Loucy (cell line): ENCODE data around the gene DNAJB13.

Experiments used
- EZH2phosphoT487 ChIP-seq: fragments of 200-600 bp; IDR thresholded peaks from 2 replicates; pipeline ENCODE4 v1.6.1; 2018; ENCODE audit warnings: antibody characterized with exemption, mild to moderate bottlenecking, moderate library complexity, borderline replicate concordance
- TF ChIP-seq, protein P1 (sequence below): fragments of 200-600 bp; sonication (generic); conservative IDR thresholded peaks from 2 replicates; pipeline ENCODE4 v1.5.1; 2014; ENCODE audit warnings: mild to moderate bottlenecking, antibody characterized with exemption, low read length

DNA sequence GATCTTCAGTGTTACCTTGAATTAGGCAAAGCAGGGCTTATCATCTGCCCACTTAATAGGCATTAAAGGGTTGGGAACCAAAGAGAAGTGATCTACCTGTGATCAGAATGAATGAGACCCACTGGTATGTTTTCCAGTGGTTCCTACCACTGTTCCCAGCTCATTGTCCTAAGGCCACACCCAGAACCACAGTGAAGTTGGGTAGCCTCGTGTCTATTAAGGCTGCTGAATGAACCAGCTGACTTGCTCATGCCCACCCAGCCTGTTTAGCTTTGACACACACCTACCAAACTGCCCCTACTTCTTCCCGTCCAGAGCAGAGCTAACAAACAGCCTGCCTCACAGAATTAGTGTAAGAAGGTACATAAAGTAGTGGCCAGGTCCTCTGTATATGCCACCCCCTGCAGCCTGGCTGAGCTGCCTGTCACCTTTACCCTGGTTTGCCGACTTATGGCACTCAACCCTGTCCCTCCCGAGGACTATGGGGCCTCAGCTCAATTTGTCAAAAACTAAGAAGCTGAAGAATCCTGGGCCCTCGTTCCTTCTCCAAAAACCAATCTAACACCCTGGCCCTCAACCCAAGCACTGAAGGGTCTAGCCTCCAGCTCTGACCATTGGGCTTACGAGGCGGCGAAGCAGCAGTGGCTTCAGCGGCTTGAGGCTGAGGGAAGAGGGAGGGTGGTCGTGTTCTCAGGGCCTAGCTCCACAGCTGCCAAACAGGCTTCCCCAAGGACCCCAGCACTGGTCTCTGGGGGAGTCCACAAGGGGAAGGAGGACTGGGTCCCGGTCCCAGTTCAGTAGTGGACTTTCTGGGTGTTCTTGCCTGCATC lies 22.0 kb downstream of the DNAJB13 start:
- no peak for TF ChIP-seq EZH2phosphoT487
- TF ChIP-seq, protein P1, sequence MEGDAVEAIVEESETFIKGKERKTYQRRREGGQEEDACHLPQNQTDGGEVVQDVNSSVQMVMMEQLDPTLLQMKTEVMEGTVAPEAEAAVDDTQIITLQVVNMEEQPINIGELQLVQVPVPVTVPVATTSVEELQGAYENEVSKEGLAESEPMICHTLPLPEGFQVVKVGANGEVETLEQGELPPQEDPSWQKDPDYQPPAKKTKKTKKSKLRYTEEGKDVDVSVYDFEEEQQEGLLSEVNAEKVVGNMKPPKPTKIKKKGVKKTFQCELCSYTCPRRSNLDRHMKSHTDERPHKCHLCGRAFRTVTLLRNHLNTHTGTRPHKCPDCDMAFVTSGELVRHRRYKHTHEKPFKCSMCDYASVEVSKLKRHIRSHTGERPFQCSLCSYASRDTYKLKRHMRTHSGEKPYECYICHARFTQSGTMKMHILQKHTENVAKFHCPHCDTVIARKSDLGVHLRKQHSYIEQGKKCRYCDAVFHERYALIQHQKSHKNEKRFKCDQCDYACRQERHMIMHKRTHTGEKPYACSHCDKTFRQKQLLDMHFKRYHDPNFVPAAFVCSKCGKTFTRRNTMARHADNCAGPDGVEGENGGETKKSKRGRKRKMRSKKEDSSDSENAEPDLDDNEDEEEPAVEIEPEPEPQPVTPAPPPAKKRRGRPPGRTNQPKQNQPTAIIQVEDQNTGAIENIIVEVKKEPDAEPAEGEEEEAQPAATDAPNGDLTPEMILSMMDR, result no peak
